GM12875 (cell line): Measurements from ENCODE around the gene PEX3.

Source experiments
- H3K4me3 ChIP-seq: one replicate; pipeline ENCODE4 v1.5.1; 2011; ENCODE audit warnings: low read depth, low read length, control low read depth
- CTCF ChIP-seq: IDR thresholded peaks from 2 replicates; pipeline ENCODE4 v1.5.1; 2011; ENCODE audit warnings: low read depth, mild to moderate bottlenecking, control low read depth, inconsistent platforms, low read length, moderate library complexity, borderline replicate concordance; ENCODE audit not compliant: insufficient read depth

PEX3 gene

DNA sequence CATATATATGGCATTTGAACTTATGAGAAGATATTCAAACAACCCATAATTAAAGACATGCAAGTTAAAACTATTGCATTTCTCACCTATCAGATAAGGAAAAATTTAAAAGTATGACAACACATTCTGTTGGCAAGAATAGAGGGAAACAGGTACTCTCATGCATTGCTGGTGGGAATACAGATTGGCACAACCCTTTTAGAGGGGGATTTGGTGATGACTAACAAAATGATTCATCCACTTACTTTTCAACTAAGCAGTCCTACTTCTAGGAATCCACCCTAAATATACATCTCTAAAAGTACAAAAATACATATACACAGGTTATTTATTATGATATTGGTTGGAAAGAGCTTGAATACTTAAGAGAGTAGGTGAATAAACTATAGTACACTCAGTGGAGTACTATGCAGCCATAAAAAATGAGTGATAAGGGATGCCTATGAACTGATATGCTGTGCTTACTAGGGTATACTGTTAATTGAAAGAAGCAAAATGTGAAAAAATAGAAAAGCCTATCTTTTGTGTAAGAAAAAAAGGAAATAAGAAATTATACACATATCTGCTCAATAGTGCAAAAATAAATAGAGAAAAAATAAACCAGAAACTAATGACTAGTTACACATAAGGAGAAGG is 42.3 kb upstream of the PEX3 start:
- H3K4me3 ChIP-seq = no peak overlapping the region
- no peak for TF ChIP-seq CTCF

- H3K4me3 ChIP-seq = no peak overlapping the region
These were observed 41.8 kb upstream of the PEX3 start for GRCh38 chr6:143408787-143409162.

GRCh38 chr6:143410859-143411270 is 39.7 kb upstream of the PEX3 start:
- TF ChIP-seq CTCF = no peak
- H3K4me3 ChIP-seq = no peak overlapping the region

More at GRCh38 chr6:143408787-143409162, 41.8 kb upstream of the PEX3 start:
- TF ChIP-seq CTCF = no peak

GRCh38 chr6:143414769-143415168 is 35.8 kb upstream of the PEX3 start:
- TF ChIP-seq CTCF = no peak
- H3K4me3 ChIP-seq = no peak overlapping the region

DNA sequence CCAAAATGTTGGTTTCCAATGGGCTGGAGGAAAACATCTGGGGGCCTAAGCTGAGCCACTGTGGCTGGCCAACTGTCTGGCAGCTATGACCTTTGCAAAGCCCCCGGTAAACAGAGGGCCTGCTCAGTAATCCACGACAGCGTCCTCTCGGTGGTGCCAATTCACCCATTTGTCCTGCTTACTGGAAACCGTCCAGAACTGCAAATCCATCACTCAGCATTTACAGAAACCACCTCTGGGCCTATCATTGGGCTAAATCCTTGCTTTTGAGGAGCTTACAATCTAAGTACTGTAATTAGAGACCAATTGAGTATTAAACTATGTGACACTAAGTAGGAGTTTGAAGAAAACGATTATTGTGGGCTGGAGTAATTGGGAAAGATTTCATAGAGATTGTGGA is 31.1 kb upstream of the PEX3 start:
- TF ChIP-seq CTCF = no peak
- H3K4me3 ChIP-seq = no peak overlapping the region

DNA sequence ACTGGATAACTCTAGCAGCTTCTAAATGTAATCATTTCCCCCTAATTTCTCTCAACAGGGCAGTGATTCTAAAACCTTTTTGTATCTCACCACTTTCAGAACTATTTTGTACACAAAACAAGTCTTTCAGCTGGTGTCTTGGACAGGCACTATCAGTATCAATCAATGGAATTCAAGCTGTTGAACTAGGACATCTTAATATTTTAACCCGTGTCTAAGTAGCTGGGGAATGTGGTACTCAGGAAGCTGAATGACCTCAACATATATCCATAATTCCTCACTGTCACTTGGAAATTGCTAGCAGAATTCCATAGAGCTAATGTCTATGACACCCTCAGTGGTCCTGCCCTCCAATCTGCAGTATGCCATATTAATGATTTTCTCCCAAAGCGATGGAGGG is 24.6 kb upstream of the PEX3 start:
- TF ChIP-seq CTCF = no peak

GRCh38 chr6:143427109-143427817 is 23.3 kb upstream of the PEX3 start:
- TF ChIP-seq CTCF = peak; percentile 92
- H3K4me3 ChIP-seq = no peak overlapping the region

More for the DNA sequence above, 24.6 kb upstream of the PEX3 start:
- H3K4me3 ChIP-seq = no peak overlapping the region
